Activated CD4-positive, CD25-positive, alpha-beta regulatory T cell treated with anti-CD3 and anti-CD28 coated beads, Interleukin-2, amount 50 U/mL, for 16 hours (primary cell): ENCODE results near the gene CISD1.

Source experiments
- DNase-seq: peaks from one replicate; pipeline ENCODE4 v3.0.0-alpha.2; 2020; ENCODE audit warnings: low read depth, low spot score

Gene CISD1

DNA sequence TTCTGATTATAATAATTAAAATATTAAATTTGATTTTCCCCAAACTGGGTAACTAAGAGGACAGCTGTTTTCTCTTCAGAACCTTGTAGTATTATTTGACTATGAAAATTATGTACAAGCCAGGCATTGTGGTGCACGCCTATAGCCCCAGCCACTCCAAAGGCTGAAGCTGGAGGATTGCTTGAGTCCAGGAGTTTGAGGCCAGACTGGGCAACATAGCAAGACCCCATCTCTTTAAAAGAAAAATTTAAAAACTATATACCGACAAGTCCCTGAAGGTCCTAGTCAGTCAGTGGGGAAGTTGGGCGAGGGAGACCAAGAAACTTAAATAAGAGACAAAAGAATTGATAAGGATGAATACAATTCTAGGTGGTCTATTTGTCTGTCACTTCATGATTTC lies 38.7 kb downstream of the CISD1 start:
- DNase-seq: no peak

DNA sequence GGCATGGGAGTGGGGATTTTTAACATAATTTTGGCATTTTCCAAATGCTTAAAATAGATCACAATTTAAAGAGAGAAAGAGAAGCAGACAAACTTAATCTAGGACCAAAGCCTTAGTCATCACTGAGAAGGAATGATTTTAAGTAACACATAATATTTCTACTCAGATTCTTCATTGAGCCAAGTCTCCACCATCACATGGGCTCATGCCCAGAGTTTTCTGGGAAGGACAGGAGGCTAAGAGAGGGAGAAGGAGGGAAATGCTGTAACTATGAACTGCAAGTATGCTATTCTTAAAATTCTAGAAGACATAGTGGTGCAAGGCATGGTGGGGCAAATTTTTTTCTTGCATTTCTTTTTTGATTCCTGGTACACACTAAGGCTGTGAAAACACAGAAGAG lies 42.1 kb downstream of the CISD1 start:
- no peak for DNase-seq

DNA sequence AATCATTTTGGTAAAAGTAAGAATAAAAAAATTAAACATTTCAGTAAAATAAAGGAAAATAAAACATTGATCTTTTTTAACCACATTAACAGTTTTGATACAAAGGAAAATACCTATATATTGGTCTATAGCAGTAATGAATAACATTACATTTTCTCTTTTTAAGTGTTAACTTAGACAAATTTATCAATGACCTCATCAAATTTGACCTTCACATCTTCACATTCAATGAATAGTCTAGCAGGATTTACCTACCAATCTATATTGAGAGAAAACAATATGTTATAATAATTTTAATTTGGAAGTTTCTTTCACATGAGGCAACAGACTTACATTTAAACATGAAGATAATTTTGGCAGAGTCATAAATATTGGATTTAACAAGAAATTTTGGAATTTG lies 47.9 kb downstream of the CISD1 start:
- DNase-seq: no peak

GRCh38 chr10:58318346-58318745 lies 49.4 kb downstream of the CISD1 start:
- DNase-seq: no peak

GRCh38 chr10:58319599-58319998 lies 50.6 kb downstream of the CISD1 start:
- DNase-seq: no peak

- no peak for DNase-seq
Measured at GRCh38 chr10:58320351-58321049, 51.5 kb downstream of the CISD1 start.

DNA sequence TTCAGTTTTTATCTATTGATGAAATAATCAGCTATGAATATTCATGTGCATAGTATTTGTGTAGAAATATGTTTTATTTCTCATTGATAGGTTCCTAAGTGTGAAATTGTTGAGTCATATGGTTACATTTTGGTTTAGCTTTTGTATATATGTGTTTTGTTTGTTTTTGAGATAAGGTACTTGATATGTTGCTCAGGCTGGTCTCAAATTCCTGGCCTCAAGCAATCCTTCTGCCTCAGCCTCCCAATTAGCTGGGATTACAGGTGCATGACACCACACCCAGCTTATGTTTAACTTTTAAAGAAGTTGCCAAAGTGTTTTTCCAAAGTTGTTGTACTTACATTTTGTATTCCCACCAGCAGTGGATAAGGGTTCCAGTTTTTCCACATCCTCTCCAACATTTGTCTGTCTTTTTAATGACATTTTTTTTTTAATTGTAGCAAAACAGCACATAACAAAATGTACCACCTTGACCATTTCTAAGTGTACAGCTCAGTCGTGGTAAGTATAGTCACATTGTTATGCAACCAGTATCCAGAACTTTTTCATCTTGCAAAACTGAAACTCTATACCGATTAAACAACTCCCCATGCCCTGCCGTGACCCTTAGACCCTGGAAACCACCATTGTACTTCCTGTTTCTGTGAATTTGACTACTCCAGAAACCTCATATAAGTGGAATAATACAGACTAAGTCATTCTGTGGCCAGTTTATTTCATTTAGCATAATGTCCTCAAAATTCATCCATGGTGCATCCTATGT lies 53.3 kb downstream of the CISD1 start:
- no peak for DNase-seq

GRCh38 chr10:58322835-58323209 lies 53.9 kb downstream of the CISD1 start:
- no peak for DNase-seq

DNA sequence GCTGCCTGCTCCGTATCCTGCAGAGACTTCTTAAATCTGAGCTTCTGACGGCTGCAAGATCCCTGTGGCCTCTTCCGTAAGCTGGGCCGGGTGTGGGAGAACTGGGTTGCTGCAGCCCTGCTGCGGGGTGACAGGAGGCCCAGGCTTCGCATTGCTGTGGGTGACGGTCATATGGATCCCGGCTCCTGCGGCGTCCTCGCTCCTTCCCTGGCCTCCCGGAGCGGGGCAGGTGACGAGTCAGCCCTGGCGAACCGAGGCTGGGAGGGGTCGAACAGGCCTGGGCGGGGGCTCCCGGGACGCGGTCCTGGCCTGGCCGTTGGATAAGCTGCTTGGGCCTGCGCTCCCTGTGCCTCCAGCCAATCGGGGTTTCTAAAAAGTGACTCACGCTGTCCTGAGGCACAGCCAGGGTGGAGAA lies 58.0 kb downstream of the CISD1 start:
- DNase-seq: no peak

DNA sequence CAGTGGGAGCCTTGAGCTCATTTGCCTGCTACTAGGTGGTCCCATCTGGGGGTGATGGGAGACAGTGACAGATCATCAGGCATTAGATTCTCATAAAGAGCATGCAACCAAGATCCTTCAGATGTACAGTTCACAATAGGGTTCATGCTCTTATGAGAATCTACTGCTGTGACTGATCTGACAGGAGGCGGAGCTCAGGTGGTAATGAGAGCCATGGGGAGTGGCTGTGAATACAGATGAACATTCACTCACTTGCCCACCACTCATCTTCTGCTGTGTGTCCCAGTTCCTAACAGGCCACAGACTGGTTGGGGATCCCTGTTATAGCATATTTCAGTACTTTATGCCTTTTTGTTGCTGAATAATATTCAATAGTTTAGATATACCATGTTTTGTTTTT lies 59.3 kb downstream of the CISD1 start:
- DNase-seq: no peak

- no peak for DNase-seq
Measured at GRCh38 chr10:58330431-58330830, 61.5 kb downstream of the CISD1 start.

DNA sequence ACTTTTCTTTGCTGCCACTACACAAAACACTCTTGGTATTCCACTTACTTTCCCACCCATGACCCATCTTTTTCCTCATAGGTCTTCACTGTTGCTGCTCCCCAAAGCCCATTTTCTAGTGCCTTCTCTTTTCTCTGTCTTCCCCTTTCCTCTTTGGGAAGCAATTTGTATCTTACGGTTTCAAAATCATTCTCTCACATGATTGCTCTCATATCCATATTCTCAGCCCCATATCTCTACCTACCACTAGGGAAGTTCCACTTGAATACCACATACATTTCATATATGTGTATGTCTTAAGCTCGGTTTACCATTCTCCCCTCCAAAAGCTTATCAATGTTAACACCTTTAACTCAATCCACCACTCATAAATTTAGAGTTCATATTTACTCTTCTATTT lies 62.7 kb downstream of the CISD1 start:
- no peak for DNase-seq

DNA sequence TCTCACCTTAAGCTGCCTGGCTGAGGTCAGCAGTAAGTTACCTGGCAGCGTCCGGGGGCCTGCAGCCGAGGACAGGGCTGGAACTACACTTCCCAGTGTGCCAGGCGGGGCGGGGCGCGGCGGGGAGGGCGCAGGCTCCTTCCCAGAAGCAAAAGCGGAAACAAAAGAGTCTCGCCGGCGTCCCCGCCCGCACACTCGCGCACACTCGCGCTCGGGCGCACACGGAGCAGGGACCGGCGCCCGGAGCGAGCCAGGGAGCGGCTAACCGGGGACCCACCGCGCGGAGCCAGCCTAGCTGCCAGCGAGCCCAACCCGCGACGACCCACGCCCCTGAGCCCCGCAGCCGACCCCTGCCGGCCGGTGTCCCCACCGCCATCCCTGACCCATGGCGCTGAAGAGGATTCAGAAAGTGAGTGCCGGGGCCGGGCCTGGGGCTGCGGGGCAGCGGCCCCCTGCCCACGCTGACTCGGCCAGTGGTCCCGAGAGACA lies 65.9 kb downstream of the CISD1 start, which contains the start of gene UBE2D1:
Gene UBE2D1 (plus strand): TSS at position 190 of the 489 bp plus-strand sequence. CDS start 196 bp downstream, at position 386.
- DNase-seq: peak; percentile 58

DNA sequence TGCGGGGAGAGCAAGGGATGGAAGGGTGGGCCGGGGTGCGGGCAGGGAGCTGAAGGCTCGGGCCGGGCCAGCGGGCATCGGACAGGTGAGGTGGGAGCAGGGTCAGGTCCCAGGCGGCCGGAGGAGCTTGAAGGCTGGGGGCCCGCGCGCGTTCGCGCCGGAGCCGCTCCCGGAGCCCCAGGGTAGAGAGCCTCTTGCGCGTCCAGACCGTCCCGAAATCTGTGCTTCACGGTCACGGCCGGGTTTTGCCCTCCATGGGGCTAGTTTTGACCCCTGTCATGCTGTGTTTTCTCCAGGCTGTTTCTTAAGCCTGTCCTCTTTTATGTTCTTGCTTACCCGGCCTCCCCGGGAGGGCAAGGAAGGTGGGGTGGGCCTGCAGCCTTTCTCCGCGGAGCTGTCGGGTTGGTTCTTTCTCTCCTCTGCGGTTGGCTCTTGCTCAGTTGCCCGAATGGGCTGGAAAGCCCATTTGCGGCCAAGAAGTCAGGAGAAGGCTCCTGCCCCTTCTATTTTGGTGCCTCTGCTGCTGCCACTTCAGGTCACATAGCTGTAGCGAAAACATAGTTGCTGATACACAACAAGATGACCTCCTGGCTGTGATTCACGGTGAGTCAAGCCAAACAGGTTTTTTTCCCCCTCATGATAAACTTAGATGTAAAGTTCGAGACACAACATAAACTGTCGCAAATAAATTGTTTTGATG lies 66.5 kb downstream of the CISD1 start:
- no peak for DNase-seq

GRCh38 chr10:58336242-58336641 lies 67.3 kb downstream of the CISD1 start:
- DNase-seq: no peak
